Measurements from ENCODE around the gene ZNF787.

Gene ZNF787

DNA sequence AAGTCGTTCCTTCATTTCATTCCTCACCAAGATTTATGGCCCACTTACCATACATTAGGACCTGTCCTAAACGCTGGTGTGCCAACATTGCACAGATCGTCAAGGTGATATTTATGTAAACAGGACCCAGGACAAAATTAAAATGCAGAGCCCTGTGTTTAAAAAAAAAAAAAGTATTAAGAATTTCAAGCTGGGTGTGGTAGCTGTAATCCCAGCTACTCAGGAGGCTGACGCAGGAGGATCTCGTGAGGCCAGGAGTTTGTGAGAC lies 13.5 kb upstream of the ZNF787 start:
- TF ChIP-seq ISL1 (CRISPR knock-in tag; IDR thresholded peaks at IDR 0.05), result 0 out of 2 replicates have a peak, but pooled peaks have one; percentile 7
- no peak for TF ChIP-seq OSR1 (CRISPR knock-in tag; IDR thresholded peaks at IDR 0.05)
- no peak for ATAC-seq

DNA sequence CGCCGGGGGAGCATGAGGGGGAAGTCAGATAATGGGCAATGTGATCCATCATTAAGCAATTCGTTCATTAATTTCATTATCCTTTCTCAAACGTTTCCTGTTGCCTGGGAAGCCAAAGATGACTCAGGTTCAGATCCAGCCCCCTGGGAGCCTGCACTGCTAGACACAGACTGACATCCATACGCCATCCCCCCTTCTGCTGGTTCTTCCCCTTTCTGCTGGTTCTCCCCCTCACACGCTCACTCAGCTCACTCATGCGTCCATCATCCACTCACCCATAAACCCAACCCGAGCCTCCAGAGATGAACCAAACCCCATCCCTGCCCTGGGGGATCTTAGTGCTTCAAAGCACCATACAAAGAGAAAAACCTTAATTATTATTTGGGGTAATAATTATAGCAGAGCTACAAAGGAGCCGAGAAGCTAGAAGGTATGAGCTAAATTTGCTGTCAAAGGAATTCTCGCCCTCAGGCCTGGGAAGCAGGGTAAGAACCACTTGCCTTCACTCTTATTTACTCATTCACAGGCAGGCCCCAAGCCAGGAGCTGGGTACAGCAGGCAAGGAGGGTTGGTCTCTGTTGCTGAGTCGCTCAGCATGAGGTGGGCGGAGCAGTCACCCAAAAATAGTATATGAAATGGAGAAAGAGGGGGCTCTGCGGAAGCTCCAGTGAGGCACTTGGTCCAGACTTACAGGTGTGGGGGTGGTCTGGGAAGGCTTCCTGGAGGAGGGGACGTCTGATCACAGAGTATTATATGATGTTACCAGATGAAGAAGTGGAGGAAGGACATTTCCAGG lies 13.0 kb upstream of the ZNF787 start:
- peak; percentile 81 for ATAC-seq
- TF ChIP-seq ISL1 (CRISPR knock-in tag; IDR thresholded peaks at IDR 0.05) (0 out of 2 replicates have a peak, but pooled peaks have one; percentile 16), SNAI2 (CRISPR knock-in tag; IDR thresholded peaks at IDR 0.05) (no peak)
- TF ChIP-seq, protein P1, sequence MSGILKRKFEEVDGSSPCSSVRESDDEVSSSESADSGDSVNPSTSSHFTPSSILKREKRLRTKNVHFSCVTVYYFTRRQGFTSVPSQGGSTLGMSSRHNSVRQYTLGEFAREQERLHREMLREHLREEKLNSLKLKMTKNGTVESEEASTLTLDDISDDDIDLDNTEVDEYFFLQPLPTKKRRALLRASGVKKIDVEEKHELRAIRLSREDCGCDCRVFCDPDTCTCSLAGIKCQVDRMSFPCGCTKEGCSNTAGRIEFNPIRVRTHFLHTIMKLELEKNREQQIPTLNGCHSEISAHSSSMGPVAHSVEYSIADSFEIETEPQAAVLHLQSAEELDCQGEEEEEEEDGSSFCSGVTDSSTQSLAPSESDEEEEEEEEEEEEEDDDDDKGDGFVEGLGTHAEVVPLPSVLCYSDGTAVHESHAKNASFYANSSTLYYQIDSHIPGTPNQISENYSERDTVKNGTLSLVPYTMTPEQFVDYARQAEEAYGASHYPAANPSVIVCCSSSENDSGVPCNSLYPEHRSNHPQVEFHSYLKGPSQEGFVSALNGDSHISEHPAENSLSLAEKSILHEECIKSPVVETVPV (CRISPR knock-in tag; IDR thresholded peaks at IDR 0.05), result no peak

- peak; percentile 55 for ATAC-seq
- TF ChIP-seq TCF4 (CRISPR knock-in tag; IDR thresholded peaks at IDR 0.05; ENCODE audit: borderline replicate concordance) (no peak), ZNF8 (CRISPR knock-in tag; IDR thresholded peaks at IDR 0.05) (no peak), OSR1 (CRISPR knock-in tag; IDR thresholded peaks at IDR 0.05) (no peak), SNAI2 (CRISPR knock-in tag; IDR thresholded peaks at IDR 0.05) (no peak), PPARA (CRISPR knock-in tag; IDR thresholded peaks at IDR 0.05; ENCODE audit: borderline replicate concordance) (no peak), ZC3H10 (CRISPR knock-in tag; IDR thresholded peaks at IDR 0.05) (no peak), RARB (CRISPR knock-in tag; IDR thresholded peaks at IDR 0.05) (no peak), ZFP30 (CRISPR knock-in tag; IDR thresholded peaks at IDR 0.05) (no peak), ZFP3 (CRISPR knock-in tag; IDR thresholded peaks at IDR 0.05) (no peak), PATZ1 (CRISPR knock-in tag; IDR thresholded peaks at IDR 0.05; ENCODE audit: borderline replicate concordance) (no peak)
- TF ChIP-seq, protein P1 (CRISPR knock-in tag; IDR thresholded peaks at IDR 0.05), result no peak
These were observed 11.3 kb upstream of the ZNF787 start for GRCh38 chr19:56132316-56132822.

GRCh38 chr19:56131651-56132050 lies 10.6 kb upstream of the ZNF787 start:
- TF ChIP-seq ZFP30 (CRISPR knock-in tag; IDR thresholded peaks at IDR 0.05) (no peak), RARB (CRISPR knock-in tag; IDR thresholded peaks at IDR 0.05) (no peak), PPARA (CRISPR knock-in tag; IDR thresholded peaks at IDR 0.05; ENCODE audit: borderline replicate concordance) (no peak), OSR1 (CRISPR knock-in tag; IDR thresholded peaks at IDR 0.05) (no peak), TSHZ2 (CRISPR knock-in tag; IDR thresholded peaks at IDR 0.05) (no peak)

DNA sequence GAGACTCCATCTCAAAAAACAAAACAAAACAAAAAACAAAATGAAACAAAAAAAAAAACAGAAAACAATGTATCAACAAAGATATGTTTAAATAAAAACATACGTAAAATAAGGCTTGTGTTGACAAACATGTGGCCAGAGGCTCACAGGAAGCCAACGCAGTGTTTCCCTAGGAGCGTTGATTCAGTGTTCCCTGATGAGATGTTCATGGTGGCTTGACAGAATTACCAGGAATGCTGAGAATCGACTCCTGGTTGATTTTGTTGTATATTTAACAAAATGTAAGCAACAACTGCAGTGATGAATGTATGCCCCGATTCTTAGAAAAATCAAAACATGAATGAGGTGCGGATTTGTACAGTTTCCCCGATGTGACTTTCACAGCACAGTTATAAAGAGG lies 8.9 kb upstream of the ZNF787 start:
- ATAC-seq, result no peak
- TF ChIP-seq BACH2 (CRISPR knock-in tag; IDR thresholded peaks at IDR 0.05; ENCODE audit: borderline replicate concordance) (no peak), ZNF70 (CRISPR knock-in tag; IDR thresholded peaks at IDR 0.05) (no peak), PATZ1 (CRISPR knock-in tag; IDR thresholded peaks at IDR 0.05; ENCODE audit: borderline replicate concordance) (no peak), SNAI2 (CRISPR knock-in tag; IDR thresholded peaks at IDR 0.05) (no peak), PPARA (CRISPR knock-in tag; IDR thresholded peaks at IDR 0.05; ENCODE audit: borderline replicate concordance) (no peak), OSR1 (CRISPR knock-in tag; IDR thresholded peaks at IDR 0.05) (no peak), RARB (CRISPR knock-in tag; IDR thresholded peaks at IDR 0.05) (no peak), POU6F1 (CRISPR knock-in tag; IDR thresholded peaks at IDR 0.05; ENCODE audit: borderline replicate concordance, low read depth) (no peak), GLIS3 (CRISPR knock-in tag; IDR thresholded peaks at IDR 0.05) (no peak), ZNF565 (CRISPR knock-in tag; conservative IDR thresholded peaks at IDR 0.05; ENCODE audit: low read depth) (no peak)
- TF ChIP-seq, protein P1 (CRISPR knock-in tag; IDR thresholded peaks at IDR 0.05), result no peak

More at GRCh38 chr19:56131651-56132050, 10.6 kb upstream of the ZNF787 start:
- ATAC-seq, result no peak

Data from SK-N-SH treated with all-trans-retinoic acid at 6 μM for 48 hours (cell line).